ENCODE results near the gene PURB.

Gene PURB

DNA sequence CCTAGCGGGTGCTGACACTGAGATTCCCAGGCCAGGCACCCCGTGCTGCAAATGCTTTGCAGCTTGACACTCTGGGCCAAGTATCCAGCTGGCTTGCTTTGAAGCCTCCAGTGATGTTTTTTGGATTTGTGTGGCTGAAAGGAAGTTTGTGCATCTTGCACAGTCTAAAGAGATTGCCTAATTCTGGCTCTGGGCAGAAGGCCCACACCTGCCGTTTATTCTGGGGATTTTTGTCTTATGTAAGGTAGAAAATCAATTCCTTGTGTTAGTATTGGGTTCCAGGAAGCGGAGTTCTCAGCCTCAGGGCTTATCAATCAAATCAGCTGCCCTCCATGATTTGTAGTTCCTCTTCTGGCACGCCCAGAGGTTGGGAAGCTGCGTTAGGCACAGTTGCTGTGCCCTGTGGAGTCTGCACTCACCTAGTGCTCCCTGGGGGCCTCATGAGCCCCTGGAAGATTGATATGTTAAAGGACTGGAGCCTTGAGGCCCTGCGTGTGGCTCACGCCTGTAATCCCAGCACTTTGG is 8.4 kb upstream of the PURB start:
- no peak for DNase-seq (ENCODE audit: low read depth)
- no peak overlapping the region for H3K4me3 ChIP-seq (ENCODE audit: low read depth, low read length)
- no peak for TF ChIP-seq CTCF (IDR thresholded peaks at IDR 0.05; ENCODE audit: insufficient read depth, low read depth, low read length, missing control alignments)

GRCh38 chr7:44891791-44892190 is 6.5 kb upstream of the PURB start:
- TF ChIP-seq CTCF (IDR thresholded peaks at IDR 0.05; ENCODE audit: insufficient read depth, low read depth, low read length, missing control alignments), result no peak
- DNase-seq (ENCODE audit: low read depth), result no peak

GRCh38 chr7:44891372-44891771 is 6.0 kb upstream of the PURB start:
- TF ChIP-seq CTCF (IDR thresholded peaks at IDR 0.05; ENCODE audit: insufficient read depth, low read depth, low read length, missing control alignments), result no peak
- no peak for DNase-seq (ENCODE audit: low read depth)
- H3K4me3 ChIP-seq (ENCODE audit: low read depth, low read length), result no peak overlapping the region

More at GRCh38 chr7:44891791-44892190, 6.5 kb upstream of the PURB start:
- H3K4me3 ChIP-seq (ENCODE audit: low read depth, low read length), result no peak overlapping the region

DNA sequence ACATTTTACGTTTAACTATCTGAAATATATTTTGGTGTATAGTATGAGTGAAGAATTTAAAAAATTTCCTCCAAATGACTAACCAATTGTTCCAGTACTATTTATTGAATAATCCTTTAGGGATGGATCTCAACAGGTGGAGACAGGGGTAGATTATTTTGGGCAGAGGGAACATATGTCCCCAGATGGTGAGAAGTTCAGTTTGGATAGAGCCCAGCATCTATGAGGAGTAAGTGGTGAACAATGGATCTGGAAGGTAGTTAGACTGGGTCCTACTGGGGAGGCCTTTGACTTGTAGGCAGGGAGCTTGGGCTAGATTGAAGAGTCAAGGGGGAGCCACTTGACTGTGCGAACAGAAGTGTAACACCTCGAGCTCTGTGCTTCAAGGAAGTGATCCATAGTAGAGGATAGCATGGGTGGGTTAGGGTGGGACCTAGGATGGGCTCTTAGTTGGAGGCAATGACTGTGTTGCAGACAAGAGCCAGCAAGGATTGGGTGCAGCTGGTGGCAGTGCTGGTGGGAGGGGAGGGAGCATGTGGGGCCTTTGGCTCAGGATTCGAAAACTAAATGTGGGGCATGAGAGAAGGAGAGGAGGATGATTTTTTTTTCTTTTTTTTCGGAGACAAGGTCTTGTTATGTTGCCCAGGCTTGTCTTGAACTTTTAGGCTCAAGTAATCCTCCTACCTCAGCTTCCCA is 3.9 kb upstream of the PURB start:
- no peak overlapping the region for H3K4me3 ChIP-seq (ENCODE audit: low read depth, low read length)
- DNase-seq (ENCODE audit: low read depth), result no peak
- no peak for TF ChIP-seq CTCF (IDR thresholded peaks at IDR 0.05; ENCODE audit: insufficient read depth, low read depth, low read length, missing control alignments)

DNA sequence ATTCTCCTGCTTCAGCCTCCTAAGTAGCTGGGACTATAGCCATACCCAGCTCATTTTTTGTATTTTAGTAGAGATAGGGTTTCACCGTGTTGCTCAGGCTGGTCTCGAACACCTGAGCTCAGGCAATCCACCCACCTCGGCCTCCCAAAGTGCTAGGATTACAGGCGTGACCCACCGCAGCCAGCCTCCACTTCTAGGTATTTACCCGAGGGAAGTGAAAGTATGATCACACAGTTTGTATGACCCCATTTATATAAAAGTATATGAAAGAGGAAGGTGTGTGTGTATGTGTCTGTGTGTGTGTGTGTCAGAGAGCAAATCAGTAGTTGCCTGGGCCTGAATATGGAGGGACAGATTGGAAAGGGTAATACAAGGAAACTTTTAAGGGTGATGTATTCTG is 2.0 kb upstream of the PURB start:
- no peak overlapping the region for H3K4me3 ChIP-seq (ENCODE audit: low read depth, low read length)
- TF ChIP-seq CTCF (IDR thresholded peaks at IDR 0.05; ENCODE audit: insufficient read depth, low read depth, low read length, missing control alignments), result no peak

GRCh38 chr7:44884621-44885393 is 523 bp downstream of the PURB start:
- peak; percentile 70 for DNase-seq (ENCODE audit: low read depth)
- H3K4me3 ChIP-seq (ENCODE audit: low read depth, low read length), result peak overlapping the region; percentile 65

More for the DNA sequence above, 2.0 kb upstream of the PURB start:
- DNase-seq (ENCODE audit: low read depth), result peak; percentile 42

More at GRCh38 chr7:44884621-44885393, 523 bp downstream of the PURB start:
- no peak for TF ChIP-seq CTCF (IDR thresholded peaks at IDR 0.05; ENCODE audit: insufficient read depth, low read depth, low read length, missing control alignments)
